HepG2 (cell line): Measurements from ENCODE around the gene ZDHHC14. TPM values are rescaled to one million over a fixed set of nuclear protein-coding genes. Genes with fewer than 3 reads are reported as not detected.
A peak's percentile ranks its signal among the peaks of the same experiment; 100 is the strongest.

ENCODE experiments used
- ATAC-seq: fragments of 200-7000 bp; cut with Tn5 transposase; 3 replicates; pipeline ENCODE4 v1.9.1; 2020; ENCODE audit warnings: mild to moderate bottlenecking, moderate library complexity
- BruUV-seq: library from RNA; stranded (reverse); fragments of 400-500 nt; replicated peaks from 2 replicates; lab custom pipeline; 2021; lab: Mats Ljungman, UMichigan
- CTCF ChIA-PET: fragments of 300-600 bp; formaldehyde crosslinking; extraction: SDS; loops from one replicate; lab custom pipeline; 2021; ENCODE audit warnings: low total read pairs, inconsistent platforms, low intra/inter-chr PET ratio; lab: Yijun Ruan, JAX
- POLR2A ChIA-PET: fragments of 350-600 bp; sonication (Branson Sonifier 250); formaldehyde crosslinking; loops from one replicate; lab custom pipeline; 2020; ENCODE audit warnings: antibody characterized with exemption, inconsistent platforms; lab: Yijun Ruan, JAX
- DNase-seq: peaks from one replicate; pipeline ENCODE4 v3.0.0-alpha.2; 2015; ENCODE audit warnings: low spot score
- FAIRE-seq: peaks from 3 replicates; lab custom pipeline; 2011; peaks lifted over from hg19 to GRCh38; lab: Jason Lieb, UNC
- H2AFZ ChIP-seq: one replicate; pipeline ENCODE4 v1.6.1; 2011; ENCODE audit warnings: low read length, inconsistent platforms
- H3K27ac ChIP-seq: fragments of 300-600 bp; 3 replicates; pipeline ENCODE4 v1.8.0; 2011; ENCODE audit warnings: mixed run types, mild to moderate bottlenecking, mixed read lengths, low read length, inconsistent platforms; ENCODE audit not compliant: insufficient read depth; ENCODE audit errors: extremely low read length
- H3K27me3 ChIP-seq, 2 experiments: fragments of 200-600 bp in 1 of 2; 2 replicates in 1 of 2; 3 replicates in 1 of 2; pipeline versions ENCODE4 v1.6.0 to v1.8.0; 2011; ENCODE audit warnings: low read length in 2 of 2, mild to moderate bottlenecking in 2 of 2, moderate library complexity in 2 of 2, inconsistent platforms in 1 of 2; ENCODE audit not compliant: insufficient read depth in 2 of 2, control insufficient read depth in 1 of 2
- H3K36me3 ChIP-seq, 2 experiments: fragments of 200-600 bp in 1 of 2; replicated peaks in 1 of 2; 2 replicates in 1 of 2; 3 replicates in 1 of 2; pipeline versions ENCODE4 v1.5.1 to v1.8.0; 2011; ENCODE audit warnings: low read length in 2 of 2, inconsistent platforms in 1 of 2; ENCODE audit not compliant: insufficient read depth in 2 of 2, control insufficient read depth in 1 of 2
- H3K4me1 ChIP-seq: 2 replicates; pipeline ENCODE4 v1.5.1; 2012; ENCODE audit warnings: low read length, inconsistent platforms; ENCODE audit not compliant: insufficient read depth
- H3K4me2 ChIP-seq: 2 replicates; pipeline ENCODE4 v1.6.0; 2011; ENCODE audit warnings: low read depth, low read length, inconsistent platforms
- H3K4me3 ChIP-seq, 3 experiments: fragments of 200-600 bp in 1 of 3; sonication (generic), shearing (Covaris generic) in 1 of 3; replicated peaks in 1 of 3; 2 replicates each; pipeline ENCODE4 v1.5.1; 2011 to 2016; ENCODE audit warnings: low read length in 3 of 3, inconsistent platforms in 2 of 3, low read depth in 2 of 3, mild to moderate bottlenecking in 2 of 3, control low read depth in 1 of 3, mixed read lengths in 1 of 3; ENCODE audit not compliant: insufficient read depth in 1 of 3
- H3K79me2 ChIP-seq: one replicate; pipeline ENCODE4 v1.6.1; 2011; ENCODE audit warnings: low read length, inconsistent platforms; ENCODE audit not compliant: insufficient read depth
- H3K9ac ChIP-seq: 2 replicates; pipeline ENCODE4 v1.6.0; 2011; ENCODE audit warnings: mild to moderate bottlenecking, low read depth, low read length, inconsistent platforms; ENCODE audit not compliant: insufficient read depth
- H3K9me3 ChIP-seq: 2 replicates; pipeline ENCODE4 v1.5.1; 2012; ENCODE audit warnings: mild to moderate bottlenecking, low read length
- H4K20me1 ChIP-seq: 2 replicates; pipeline ENCODE4 v1.6.0; 2011; ENCODE audit warnings: inconsistent platforms, mild to moderate bottlenecking, low read length, moderate library complexity; ENCODE audit not compliant: insufficient read depth
- ATF5 ChIP-seq: sonication (generic); formaldehyde crosslinking; IDR thresholded peaks from 2 replicates; pipeline ENCODE4 v1.4.0; 2020; ENCODE audit warnings: mild to moderate bottlenecking, low read depth, missing genetic modification reagents
- ZNF629 ChIP-seq: sonication (generic); formaldehyde crosslinking; conservative IDR thresholded peaks from 2 replicates; pipeline ENCODE4 v1.5.0; 2020; ENCODE audit warnings: missing genetic modification reagents
- ZNF777 ChIP-seq: sonication (generic); formaldehyde crosslinking; IDR thresholded peaks from 2 replicates; pipeline ENCODE4 v1.4.0; 2020; ENCODE audit warnings: missing genetic modification reagents
- WGBS: methylation state at CpG from one replicate; pipeline ENCODE4 v1.1.6; 2017; ENCODE audit warnings: low lambda C conversion rate; 5-methylcytosine and 5-hydroxymethylcytosine counted together
- in situ Hi-C: cut with HindIII; loops from 2 replicates; pipeline ENCODE4 v1.10.0; 2017; ENCODE audit warnings: low pct_unique_long_range_greater_than_20kb; ENCODE audit not compliant: extremely low pct_ligation_motif_present
- intact Hi-C: fragments of 100-400 bp; cut with micrococcal nuclease; formaldehyde crosslinking; loops from one replicate; pipeline ENCODE4 v1.10.0; 2022; ENCODE audit not compliant: unreplicated experiment
- polyA plus RNA-seq, 8 experiments: library from polyadenylated mRNA; depleted of rRNA in 3 of 8; stranded (reverse) in 7 of 8; unstranded in 1 of 8; fragments of >200 nt; fragmentation: Illumina TruSeq in 4 of 8; extraction: Trizol in 4 of 8; gene quantifications; 2 replicates each; pipeline versions ENCODE4 v1.2.1 to v1.2.3, GENCODE V29; 2011 to 2016; ENCODE audit warnings: low read depth in 4 of 8, missing spikeins in 1 of 8, mixed read lengths in 1 of 8; ENCODE audit not compliant: insufficient read depth in 1 of 8
- total RNA-seq, 5 experiments: library from RNA; depleted of rRNA; stranded (reverse); fragments of >200 nt; fragmentation: Illumina TruSeq; extraction: Trizol; gene quantifications; 2 replicates each; pipeline ENCODE4 v1.2.3, GENCODE V29; 2016; ENCODE audit warnings: low read depth in 1 of 5
- TF ChIP-seq, protein P1 (sequence below): sonication (generic); formaldehyde crosslinking; IDR thresholded peaks from 2 replicates; pipeline ENCODE4 v1.5.1; 2020; ENCODE audit warnings: mild to moderate bottlenecking, missing genetic modification reagents

The ZDHHC14 gene
- total and polyA plus RNA-seq, 2 of the 13 experiments (the other 11 are each of a cell fraction or from before 2014, with no cell fraction given): 3.7 to 9.5 TPM

DNA sequence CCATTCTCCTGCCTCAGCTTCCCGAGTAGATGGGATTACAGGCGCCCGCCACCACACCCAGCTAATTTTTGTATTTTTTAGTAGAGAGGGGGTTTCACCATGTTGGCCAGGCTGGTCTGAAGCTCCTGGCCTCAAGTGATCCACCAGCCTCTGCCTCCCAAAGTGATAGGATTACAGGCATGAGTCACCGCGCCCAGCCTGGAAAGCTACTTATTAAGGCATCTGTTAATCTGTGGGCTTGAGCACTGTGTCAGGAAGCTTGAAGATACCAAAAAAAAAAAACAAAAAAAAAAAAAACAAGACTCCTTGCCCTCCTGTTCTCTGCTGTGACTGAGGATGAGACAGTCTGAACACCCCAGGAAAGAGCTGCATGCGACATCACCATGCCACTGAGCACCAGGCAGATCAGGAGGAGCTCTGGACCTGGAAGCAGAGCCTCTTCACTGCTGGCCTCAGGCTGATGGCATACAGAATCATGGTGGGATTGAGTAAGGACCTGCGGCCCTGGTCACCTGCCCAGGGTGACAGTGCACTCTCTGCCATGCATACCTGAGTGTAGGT lies 275.5 kb downstream of the ZDHHC14 start:
- WGBS: 95% methylated on average over 7 of the region's 7 CpGs
- in situ Hi-C loops: no loop called here
- Histone ChIP-seq H3K9ac (no peak overlapping the region), H3K27ac (no peak overlapping the region), H3K27me3 (no peaks in the 10 kb centered on the region), H3K4me1 (no peaks in the 10 kb centered on the region), H3K4me2 (no peak overlapping the region), H2AFZ (no peak overlapping the region), H3K36me3 (0 out of 5 replicates have a peak, but pooled peaks cover 2 to 5% of the 10 kb centered on the region in 2 experiments), H3K79me2 (no peaks in the 10 kb centered on the region), H3K4me3 (no peak overlapping the region), H3K9me3 (no peaks in the 10 kb centered on the region), H4K20me1 (no peaks in the 10 kb centered on the region)
- BruUV-seq: no TSS peak
- no peak for DNase-seq
- TF ChIP-seq ATF5 (CRISPR knock-in tag): no peak
- no peak for TF ChIP-seq ZNF777 (CRISPR knock-in tag)
- FAIRE-seq: no peak
- ATAC-seq: no peak; the same call in 2 of the 3 replicates
- CTCF ChIA-PET: no interaction called here
- POLR2A ChIA-PET: no interaction called here
- intact Hi-C loops: no loop called here

DNA sequence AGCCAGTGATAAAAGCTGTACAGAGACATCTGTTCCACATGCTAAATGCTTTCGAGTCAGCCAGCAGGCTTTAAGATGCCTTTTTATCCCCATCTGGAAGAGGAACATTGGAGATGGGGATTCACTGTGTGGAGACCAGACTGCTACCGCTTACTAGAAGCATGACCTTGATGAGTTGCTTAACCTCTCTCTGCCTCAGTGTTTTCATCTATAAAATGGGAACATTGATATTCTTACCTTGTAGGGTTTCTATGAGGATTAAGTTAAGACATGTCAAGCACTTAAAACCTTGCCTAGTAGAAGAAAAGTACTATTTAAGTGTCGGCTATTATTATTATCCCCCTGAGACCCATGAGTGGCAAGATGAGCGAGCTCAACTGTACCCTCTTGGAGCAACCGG lies 276.8 kb downstream of the ZDHHC14 start:
- CTCF ChIA-PET: no interaction called here

More for the DNA sequence above, 276.8 kb downstream of the ZDHHC14 start:
- Histone ChIP-seq H4K20me1 (no peaks in the 10 kb centered on the region), H3K4me1 (no peaks in the 10 kb centered on the region), H3K4me2 (no peak overlapping the region), H3K9me3 (no peaks in the 10 kb centered on the region), H3K27me3 (no peaks in the 10 kb centered on the region), H3K4me3 (no peak overlapping the region), H2AFZ (no peak overlapping the region), H3K36me3 (0 out of 5 replicates have a peak, but pooled peaks cover 2 to 5% of the 10 kb centered on the region in 2 experiments), H3K27ac (no peak overlapping the region), H3K79me2 (no peaks in the 10 kb centered on the region), H3K9ac (no peak overlapping the region)
- intact Hi-C loops: no loop called here
- no peak for DNase-seq
- FAIRE-seq: no peak
- POLR2A ChIA-PET: no interaction called here
- TF ChIP-seq, protein P1, sequence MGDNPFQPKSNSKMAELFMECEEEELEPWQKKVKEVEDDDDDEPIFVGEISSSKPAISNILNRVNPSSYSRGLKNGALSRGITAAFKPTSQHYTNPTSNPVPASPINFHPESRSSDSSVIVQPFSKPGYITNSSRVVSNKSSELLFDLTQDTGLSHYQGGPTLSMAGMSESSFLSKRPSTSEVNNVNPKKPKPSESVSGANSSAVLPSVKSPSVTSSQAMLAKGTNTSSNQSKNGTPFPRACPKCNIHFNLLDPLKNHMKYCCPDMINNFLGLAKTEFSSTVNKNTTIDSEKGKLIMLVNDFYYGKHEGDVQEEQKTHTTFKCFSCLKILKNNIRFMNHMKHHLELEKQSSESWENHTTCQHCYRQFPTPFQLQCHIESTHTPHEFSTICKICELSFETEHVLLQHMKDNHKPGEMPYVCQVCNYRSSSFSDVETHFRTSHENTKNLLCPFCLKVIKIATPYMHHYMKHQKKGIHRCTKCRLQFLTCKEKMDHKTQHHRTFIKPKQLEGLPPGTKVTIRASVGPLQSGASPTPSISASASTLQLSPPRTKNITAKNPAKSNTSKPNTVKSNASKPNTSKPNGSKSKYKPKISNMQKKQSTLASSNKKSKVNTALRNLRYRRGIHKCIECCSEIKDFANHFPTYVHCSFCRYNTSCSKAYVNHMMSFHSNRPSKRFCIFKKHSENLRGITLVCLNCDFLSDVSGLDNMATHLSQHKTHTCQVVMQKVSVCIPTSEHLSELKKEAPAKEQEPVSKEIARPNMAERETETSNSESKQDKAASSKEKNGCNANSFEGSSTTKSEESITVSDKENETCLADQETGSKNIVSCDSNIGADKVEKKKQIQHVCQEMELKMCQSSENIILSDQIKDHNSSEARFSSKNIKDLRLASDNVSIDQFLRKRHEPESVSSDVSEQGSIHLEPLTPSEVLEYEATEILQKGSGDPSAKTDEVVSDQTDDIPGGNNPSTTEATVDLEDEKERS (CRISPR knock-in tag): no peak
- peak; percentile 68 for TF ChIP-seq ZNF629 (CRISPR knock-in tag)
- in situ Hi-C loops: no loop called here
- BruUV-seq: no TSS peak
- no peak for ATAC-seq
- 98% methylated on average over 5 of the region's 5 CpGs for WGBS
